Prostate gland (tissue), 2 donors: ENCODE data around the gene ZFAND2A. TPM values are rescaled to one million over a fixed set of nuclear protein-coding genes. Genes with fewer than 3 reads are reported as not detected.

ENCODE experiments used
- DNase-seq: peaks from one replicate; pipeline ENCODE4 v3.0.0-alpha.2; 2019; ENCODE audit warnings: low spot score
- H3K27ac ChIP-seq, 2 donors: fragments of 200-600 bp; sonication (generic); 2 replicates each; pipeline ENCODE4 v1.5.1; 2017 to 2019
- H3K27me3 ChIP-seq: fragments of 200-600 bp; sonication (generic); replicated peaks from 2 replicates; pipeline ENCODE4 v1.5.1; 2019; ENCODE audit not compliant: insufficient read depth
- H3K36me3 ChIP-seq, 2 donors: fragments of 200-600 bp; sonication (generic); 1 replicate in 1 of 2; 2 replicates in 1 of 2; pipeline versions ENCODE4 v1.5.1 to v1.8.1; 2017 to 2019
- H3K4me1 ChIP-seq: fragments of 200-600 bp; sonication (generic); replicated peaks from 2 replicates; pipeline ENCODE4 v1.5.1; 2019
- H3K4me3 ChIP-seq, 2 donors: fragments of 200-600 bp; sonication (generic); 2 replicates each; pipeline ENCODE4 v1.5.1; 2017 to 2019
- H3K9me3 ChIP-seq: fragments of 200-600 bp; sonication (generic); 2 replicates; pipeline ENCODE4 v1.5.1; 2017
- CTCF ChIP-seq, 4 experiments: fragments of 200-600 bp in 2 of 4; fragments of 450-650 bp in 2 of 4; sonication (generic) in 2 of 4; IDR thresholded peaks; 1 replicate in 3 of 4; 2 replicates in 1 of 4; pipeline ENCODE4 v1.5.1; 2016 to 2019; ENCODE audit warnings: antibody characterized with exemption in 4 of 4, mild to moderate bottlenecking in 2 of 4, moderate library complexity in 2 of 4
- POLR2A ChIP-seq: fragments of 450-650 bp; IDR thresholded peaks from one replicate; pipeline ENCODE4 v1.6.1; 2016; ENCODE audit warnings: antibody characterized with exemption, mild to moderate bottlenecking
- POLR2AphosphoS5 ChIP-seq: sonication (generic); formaldehyde crosslinking; IDR thresholded peaks from one replicate; pipeline ENCODE4 v1.6.1; 2017; ENCODE audit warnings: antibody characterized with exemption
- WGBS: methylation state at CpG from one replicate; pipeline ENCODE4 v1.1.5; 2018; 5-methylcytosine and 5-hydroxymethylcytosine counted together
- intact Hi-C: fragments of 100-400 bp; cut with DNase I; formaldehyde crosslinking; loops from one replicate; pipeline ENCODE4 v1.14.2; 2022
- total RNA-seq, 2 donors: library from RNA; depleted of rRNA; stranded (reverse); fragments of >200 nt; gene quantifications; one replicate each; pipeline ENCODE4 v1.1.0, GENCODE V29; 2016

Gene ZFAND2A
- total RNA-seq, 2 donors from 2014 or later = 25.0 to 36.3 TPM

- intact Hi-C loops = no loop called here
- no peak overlapping the region for H3K27ac ChIP-seq
- WGBS = 92% methylated on average over 19 of the region's 19 CpGs
- no peaks in the 10 kb centered on the region for H3K27me3 ChIP-seq
- no peak overlapping the region for H3K4me3 ChIP-seq
- no peaks in the 10 kb centered on the region for H3K36me3 ChIP-seq
- no peaks in the 10 kb centered on the region for H3K9me3 ChIP-seq
- no peaks in the 10 kb centered on the region for H3K4me1 ChIP-seq
- no peak for TF ChIP-seq POLR2AphosphoS5
- TF ChIP-seq POLR2A = no peak
- no peak for TF ChIP-seq CTCF (IDR thresholded peaks at IDR 0.05)
- no peak for DNase-seq
Measured at GRCh38 chr7:1114505-1114904, 45.5 kb downstream of the ZFAND2A start.

- no peaks in the 10 kb centered on the region for H3K27me3 ChIP-seq
Measured at GRCh38 chr7:1114088-1114487, 45.9 kb downstream of the ZFAND2A start.

GRCh38 chr7:1113548-1113885 is 46.5 kb downstream of the ZFAND2A start:
- Histone ChIP-seq H3K4me1 (no peaks in the 10 kb centered on the region), H3K36me3 (no peaks in the 10 kb centered on the region), H3K4me3 (no peak overlapping the region), H3K9me3 (no peaks in the 10 kb centered on the region), H3K27me3 (no peaks in the 10 kb centered on the region), H3K27ac (no peak overlapping the region)
- no peak for DNase-seq
- WGBS = 92% methylated on average over 18 of the region's 18 CpGs
- intact Hi-C loops = no loop called here
- no peak for TF ChIP-seq POLR2A
- no peak for TF ChIP-seq CTCF (IDR thresholded peaks at IDR 0.05)
- no peak for TF ChIP-seq POLR2AphosphoS5

More at GRCh38 chr7:1114088-1114487, 45.9 kb downstream of the ZFAND2A start:
- TF ChIP-seq CTCF (IDR thresholded peaks at IDR 0.05) (no peak), POLR2A (no peak), POLR2AphosphoS5 (no peak)
- 90% methylated on average over 13 of the region's 13 CpGs for whole genome bisulfite sequencing
- intact Hi-C loops = no loop called here
- H3K27ac ChIP-seq = no peak overlapping the region
- H3K36me3 ChIP-seq = no peaks in the 10 kb centered on the region
- no peak for DNase-seq
- no peaks in the 10 kb centered on the region for H3K4me1 ChIP-seq
- no peak overlapping the region for H3K4me3 ChIP-seq
- H3K9me3 ChIP-seq = no peaks in the 10 kb centered on the region

- TF ChIP-seq CTCF (IDR thresholded peaks at IDR 0.05) = no peak
- TF ChIP-seq POLR2A = no peak
- TF ChIP-seq POLR2AphosphoS5 = no peak
- H3K9me3 ChIP-seq = no peaks in the 10 kb centered on the region
- no peak overlapping the region for H3K4me3 ChIP-seq
- no peak for DNase-seq
- no peaks in the 10 kb centered on the region for H3K4me1 ChIP-seq
- H3K36me3 ChIP-seq = no peaks in the 10 kb centered on the region
- 89% methylated on average over 43 of the region's 43 CpGs for WGBS
- no peaks in the 10 kb centered on the region for H3K27me3 ChIP-seq
- intact Hi-C loops = no loop called here
- no peak overlapping the region for H3K27ac ChIP-seq
Measured at GRCh38 chr7:1112625-1113547, 47.1 kb downstream of the ZFAND2A start.

GRCh38 chr7:1112109-1112508 is 47.9 kb downstream of the ZFAND2A start:
- no peak for TF ChIP-seq CTCF (IDR thresholded peaks at IDR 0.05)
- TF ChIP-seq POLR2A = no peak
- no peak for TF ChIP-seq POLR2AphosphoS5
- Histone ChIP-seq H3K9me3 (no peaks in the 10 kb centered on the region), H3K4me1 (no peaks in the 10 kb centered on the region), H3K36me3 (no peaks in the 10 kb centered on the region), H3K27ac (no peak overlapping the region), H3K4me3 (no peak overlapping the region), H3K27me3 (no peaks in the 10 kb centered on the region)
- DNase-seq = no peak
- intact Hi-C loops = no loop called here
- 86% methylated on average over 9 of the region's 9 CpGs for WGBS
